HepG2 (cell line): ENCODE results near the gene MAPRE3. TPM values are rescaled to one million over a fixed set of nuclear protein-coding genes. Genes with fewer than 3 reads are reported as not detected.

Experiments
- ATAC-seq: fragments of 200-7000 bp; cut with Tn5 transposase; 3 replicates; pipeline ENCODE4 v1.9.1; 2020; ENCODE audit warnings: mild to moderate bottlenecking, moderate library complexity
- BruUV-seq: library from RNA; stranded (reverse); fragments of 400-500 nt; replicated peaks from 2 replicates; lab custom pipeline; 2021; lab: Mats Ljungman, UMichigan
- CTCF ChIA-PET: fragments of 300-600 bp; formaldehyde crosslinking; extraction: SDS; loops from one replicate; lab custom pipeline; 2021; ENCODE audit warnings: low total read pairs, inconsistent platforms, low intra/inter-chr PET ratio; lab: Yijun Ruan, JAX
- POLR2A ChIA-PET: fragments of 350-600 bp; sonication (Branson Sonifier 250); formaldehyde crosslinking; loops from one replicate; lab custom pipeline; 2020; ENCODE audit warnings: antibody characterized with exemption, inconsistent platforms; lab: Yijun Ruan, JAX
- DNase-seq: peaks from one replicate; pipeline ENCODE4 v3.0.0-alpha.2; 2015; ENCODE audit warnings: low spot score
- FAIRE-seq: peaks from 3 replicates; lab custom pipeline; 2011; peaks lifted over from hg19 to GRCh38; lab: Jason Lieb, UNC
- H2AFZ ChIP-seq: one replicate; pipeline ENCODE4 v1.6.1; 2011; ENCODE audit warnings: low read length, inconsistent platforms
- H3K27ac ChIP-seq: fragments of 300-600 bp; 3 replicates; pipeline ENCODE4 v1.8.0; 2011; ENCODE audit warnings: mixed run types, mild to moderate bottlenecking, mixed read lengths, low read length, inconsistent platforms; ENCODE audit not compliant: insufficient read depth; ENCODE audit errors: extremely low read length
- H3K27me3 ChIP-seq, 2 experiments: fragments of 200-600 bp in 1 of 2; 2 replicates in 1 of 2; 3 replicates in 1 of 2; pipeline versions ENCODE4 v1.6.0 to v1.8.0; 2011; ENCODE audit warnings: low read length in 2 of 2, mild to moderate bottlenecking in 2 of 2, moderate library complexity in 2 of 2, inconsistent platforms in 1 of 2; ENCODE audit not compliant: insufficient read depth in 2 of 2, control insufficient read depth in 1 of 2
- H3K36me3 ChIP-seq, 2 experiments: fragments of 200-600 bp in 1 of 2; replicated peaks in 1 of 2; 2 replicates in 1 of 2; 3 replicates in 1 of 2; pipeline versions ENCODE4 v1.5.1 to v1.8.0; 2011; ENCODE audit warnings: low read length in 2 of 2, inconsistent platforms in 1 of 2; ENCODE audit not compliant: insufficient read depth in 2 of 2, control insufficient read depth in 1 of 2
- H3K4me1 ChIP-seq: 2 replicates; pipeline ENCODE4 v1.5.1; 2012; ENCODE audit warnings: low read length, inconsistent platforms; ENCODE audit not compliant: insufficient read depth
- H3K4me2 ChIP-seq: 2 replicates; pipeline ENCODE4 v1.6.0; 2011; ENCODE audit warnings: low read depth, low read length, inconsistent platforms
- H3K4me3 ChIP-seq, 3 experiments: fragments of 200-600 bp in 1 of 3; sonication (generic), shearing (Covaris generic) in 1 of 3; replicated peaks in 1 of 3; 2 replicates each; pipeline ENCODE4 v1.5.1; 2011 to 2016; ENCODE audit warnings: low read length in 3 of 3, inconsistent platforms in 2 of 3, low read depth in 2 of 3, mild to moderate bottlenecking in 2 of 3, control low read depth in 1 of 3, mixed read lengths in 1 of 3; ENCODE audit not compliant: insufficient read depth in 1 of 3
- H3K79me2 ChIP-seq: one replicate; pipeline ENCODE4 v1.6.1; 2011; ENCODE audit warnings: low read length, inconsistent platforms; ENCODE audit not compliant: insufficient read depth
- H3K9ac ChIP-seq: 2 replicates; pipeline ENCODE4 v1.6.0; 2011; ENCODE audit warnings: mild to moderate bottlenecking, low read depth, low read length, inconsistent platforms; ENCODE audit not compliant: insufficient read depth
- H3K9me3 ChIP-seq: 2 replicates; pipeline ENCODE4 v1.5.1; 2012; ENCODE audit warnings: mild to moderate bottlenecking, low read length
- H4K20me1 ChIP-seq: 2 replicates; pipeline ENCODE4 v1.6.0; 2011; ENCODE audit warnings: inconsistent platforms, mild to moderate bottlenecking, low read length, moderate library complexity; ENCODE audit not compliant: insufficient read depth
- ADNP ChIP-seq: sonication (generic); formaldehyde crosslinking; IDR thresholded peaks from 2 replicates; pipeline ENCODE4 v1.4.0; 2020; ENCODE audit warnings: missing genetic modification reagents
- FIP1L1 ChIP-seq: fragments of 200-400 bp; formaldehyde crosslinking; IDR thresholded peaks from 2 replicates; pipeline ENCODE4 v1.6.1; 2018; ENCODE audit warnings: low read depth, mild to moderate bottlenecking, low read length, moderate library complexity, borderline replicate concordance; ENCODE audit not compliant: insufficient read depth
- FOXA1 ChIP-seq, 2 experiments: fragments of 450-650 bp in 1 of 2; sonication (generic) in 1 of 2; formaldehyde crosslinking in 1 of 2; IDR thresholded peaks; 2 replicates each; pipeline versions ENCODE4 v1.4.0 to v1.6.1; 2016 to 2020; ENCODE audit warnings: missing genetic modification reagents in 1 of 2
- GATAD2A ChIP-seq: IDR thresholded peaks from 2 replicates; pipeline ENCODE4 v1.6.1; 2016
- HOXA7 ChIP-seq: sonication (generic); formaldehyde crosslinking; IDR thresholded peaks from 2 replicates; pipeline ENCODE4 v1.8.1; 2022; ENCODE audit warnings: mild to moderate bottlenecking, missing genetic modification reagents, moderate library complexity
- IKZF1 ChIP-seq: fragments of 450-650 bp; IDR thresholded peaks from 2 replicates; pipeline ENCODE4 v1.7.1; 2016
- MIER2 ChIP-seq: IDR thresholded peaks from 2 replicates; pipeline ENCODE4 v1.6.1; 2016; ENCODE audit warnings: missing biosample characterization, missing genetic modification reagents
- RARG ChIP-seq: sonication (generic); formaldehyde crosslinking; IDR thresholded peaks from 2 replicates; pipeline ENCODE4 v1.4.0; 2020; ENCODE audit warnings: low read depth, mild to moderate bottlenecking, missing genetic modification reagents
- TMF1 ChIP-seq: sonication (generic); formaldehyde crosslinking; IDR thresholded peaks from 2 replicates; pipeline ENCODE4 v1.8.1; 2022; ENCODE audit warnings: low read depth, missing genetic modification reagents
- ZFAT ChIP-seq: sonication (generic); formaldehyde crosslinking; conservative IDR thresholded peaks from 2 replicates; pipeline ENCODE4 v1.8.1; 2023; ENCODE audit warnings: missing genetic modification reagents, inconsistent platforms
- ZNF841 ChIP-seq: sonication (generic); formaldehyde crosslinking; IDR thresholded peaks from 2 replicates; pipeline ENCODE4 v1.8.1; 2023; ENCODE audit warnings: missing genetic modification reagents, borderline replicate concordance
- WGBS: methylation state at CpG from one replicate; pipeline ENCODE4 v1.1.6; 2017; ENCODE audit warnings: low lambda C conversion rate; 5-methylcytosine and 5-hydroxymethylcytosine counted together
- in situ Hi-C: cut with HindIII; loops from 2 replicates; pipeline ENCODE4 v1.10.0; 2017; ENCODE audit warnings: low pct_unique_long_range_greater_than_20kb; ENCODE audit not compliant: extremely low pct_ligation_motif_present
- intact Hi-C: fragments of 100-400 bp; cut with micrococcal nuclease; formaldehyde crosslinking; loops from one replicate; pipeline ENCODE4 v1.10.0; 2022; ENCODE audit not compliant: unreplicated experiment
- polyA plus RNA-seq, 8 experiments: library from polyadenylated mRNA; depleted of rRNA in 3 of 8; stranded (reverse) in 7 of 8; unstranded in 1 of 8; fragments of >200 nt; fragmentation: Illumina TruSeq in 4 of 8; extraction: Trizol in 4 of 8; gene quantifications; 2 replicates each; pipeline versions ENCODE4 v1.2.1 to v1.2.3, GENCODE V29; 2011 to 2016; ENCODE audit warnings: low read depth in 4 of 8, missing spikeins in 1 of 8, mixed read lengths in 1 of 8; ENCODE audit not compliant: insufficient read depth in 1 of 8
- total RNA-seq, 5 experiments: library from RNA; depleted of rRNA; stranded (reverse); fragments of >200 nt; fragmentation: Illumina TruSeq; extraction: Trizol; gene quantifications; 2 replicates each; pipeline ENCODE4 v1.2.3, GENCODE V29; 2016; ENCODE audit warnings: low read depth in 1 of 5
- TF ChIP-seq, protein P1 (sequence below): sonication (generic); formaldehyde crosslinking; IDR thresholded peaks from 2 replicates; pipeline ENCODE4 v1.8.0; 2023; ENCODE audit warnings: mild to moderate bottlenecking, missing genetic modification reagents
- TF ChIP-seq, protein P2 (sequence below): sonication (generic); formaldehyde crosslinking; IDR thresholded peaks from 2 replicates; pipeline ENCODE4 v1.5.1; 2020; ENCODE audit warnings: mild to moderate bottlenecking, missing genetic modification reagents, borderline replicate concordance
- TF ChIP-seq, protein P3 (sequence below): sonication (generic); formaldehyde crosslinking; IDR thresholded peaks from 2 replicates; pipeline ENCODE4 v1.9.0; 2022; ENCODE audit warnings: low read depth, missing genetic modification reagents
- TF ChIP-seq, protein P4 (sequence below): fragments of 450-650 bp; IDR thresholded peaks from 2 replicates; pipeline ENCODE4 v1.6.1; 2017; ENCODE audit warnings: mild to moderate bottlenecking

MAPRE3 gene
- total and polyA plus RNA-seq, 2 of the 13 experiments (the other 11 are each of a cell fraction or from before 2014, with no cell fraction given): 0.31 to 0.91 TPM

DNA sequence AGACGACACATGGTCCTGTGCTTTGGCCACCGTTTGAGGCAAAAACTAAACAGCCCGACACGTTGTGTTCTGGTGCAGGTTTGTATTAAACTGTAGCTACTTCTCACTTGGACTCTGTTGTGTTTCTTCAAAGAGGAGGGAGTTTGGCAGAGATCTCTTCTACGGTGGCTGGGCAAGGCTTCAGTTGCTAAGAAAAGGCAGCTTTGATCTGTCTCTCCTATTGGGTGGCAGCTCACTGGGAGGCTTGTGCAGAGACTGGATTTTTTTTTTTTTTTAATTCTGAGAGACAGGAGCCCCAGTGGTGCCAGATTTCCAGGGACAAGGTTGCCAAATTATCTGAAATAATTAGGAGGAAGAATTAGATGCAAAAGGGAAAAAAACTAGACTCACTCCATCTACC, 20.2 kb upstream of the MAPRE3 start:
- no TSS peak for BruUV-seq
- H3K4me2 ChIP-seq: no peak overlapping the region
- 22% methylated on average over 5 of the region's 5 CpGs for WGBS
- no peak overlapping the region for H3K9ac ChIP-seq
- POLR2A ChIA-PET: no interaction called here
- FAIRE-seq (no peak), DNase-seq (no peak), ATAC-seq (no peak)
- no peak overlapping the region for H3K27ac ChIP-seq
- peaks cover 10 to 79% of the 10 kb centered on the region in 2 experiments; a peak in 3 of 5 replicates for H3K27me3 ChIP-seq
- CTCF ChIA-PET: no interaction called here
- H3K4me3 ChIP-seq: no peak overlapping the region
- intact Hi-C loops: no loop called here
- no peaks in the 10 kb centered on the region for H3K36me3 ChIP-seq
- peaks cover 10% of the 10 kb centered on the region; the same call in 1 of the 2 replicates for H3K4me1 ChIP-seq
- H4K20me1 ChIP-seq: no peaks in the 10 kb centered on the region
- TF ChIP-seq, protein P1, sequence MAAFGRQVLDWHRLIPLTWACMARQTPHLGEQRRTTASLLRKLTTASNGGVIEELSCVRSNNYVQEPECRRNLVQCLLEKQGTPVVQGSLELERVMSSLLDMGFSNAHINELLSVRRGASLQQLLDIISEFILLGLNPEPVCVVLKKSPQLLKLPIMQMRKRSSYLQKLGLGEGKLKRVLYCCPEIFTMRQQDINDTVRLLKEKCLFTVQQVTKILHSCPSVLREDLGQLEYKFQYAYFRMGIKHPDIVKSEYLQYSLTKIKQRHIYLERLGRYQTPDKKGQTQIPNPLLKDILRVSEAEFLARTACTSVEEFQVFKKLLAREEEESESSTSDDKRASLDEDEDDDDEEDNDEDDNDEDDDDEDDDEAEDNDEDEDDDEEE: no peak
- TF ChIP-seq RARG (no peak), HOXA7 (CRISPR knock-in tag) (no peak), ZNF841 (CRISPR knock-in tag) (no peak), TMF1 (CRISPR knock-in tag) (no peak), IKZF1 (no peak), ZFAT (CRISPR knock-in tag) (no peak), FIP1L1 (no peak), MIER2 (CRISPR knock-in tag) (no peak), ADNP (no peak), FOXA1 (IDR thresholded peaks at IDR 0.05) (no peak), FOXA1 (CRISPR knock-in tag; IDR thresholded peaks at IDR 0.05) (no peak), GATAD2A (CRISPR knock-in tag) (no peak)
- TF ChIP-seq, protein P2, sequence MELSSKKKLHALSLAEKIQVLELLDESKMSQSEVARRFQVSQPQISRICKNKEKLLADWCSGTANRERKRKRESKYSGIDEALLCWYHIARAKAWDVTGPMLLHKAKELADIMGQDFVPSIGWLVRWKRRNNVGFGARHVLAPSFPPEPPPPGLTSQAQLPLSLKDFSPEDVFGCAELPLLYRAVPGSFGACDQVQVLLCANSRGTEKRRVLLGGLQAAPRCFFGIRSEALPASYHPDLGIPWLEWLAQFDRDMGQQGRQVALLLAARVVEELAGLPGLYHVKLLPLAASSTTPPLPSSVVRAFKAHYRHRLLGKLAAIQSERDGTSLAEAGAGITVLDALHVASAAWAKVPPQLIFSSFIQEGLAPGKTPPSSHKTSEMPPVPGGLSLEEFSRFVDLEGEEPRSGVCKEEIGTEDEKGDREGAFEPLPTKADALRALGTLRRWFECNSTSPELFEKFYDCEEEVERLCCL (CRISPR knock-in tag): no peak
- TF ChIP-seq, protein P3, sequence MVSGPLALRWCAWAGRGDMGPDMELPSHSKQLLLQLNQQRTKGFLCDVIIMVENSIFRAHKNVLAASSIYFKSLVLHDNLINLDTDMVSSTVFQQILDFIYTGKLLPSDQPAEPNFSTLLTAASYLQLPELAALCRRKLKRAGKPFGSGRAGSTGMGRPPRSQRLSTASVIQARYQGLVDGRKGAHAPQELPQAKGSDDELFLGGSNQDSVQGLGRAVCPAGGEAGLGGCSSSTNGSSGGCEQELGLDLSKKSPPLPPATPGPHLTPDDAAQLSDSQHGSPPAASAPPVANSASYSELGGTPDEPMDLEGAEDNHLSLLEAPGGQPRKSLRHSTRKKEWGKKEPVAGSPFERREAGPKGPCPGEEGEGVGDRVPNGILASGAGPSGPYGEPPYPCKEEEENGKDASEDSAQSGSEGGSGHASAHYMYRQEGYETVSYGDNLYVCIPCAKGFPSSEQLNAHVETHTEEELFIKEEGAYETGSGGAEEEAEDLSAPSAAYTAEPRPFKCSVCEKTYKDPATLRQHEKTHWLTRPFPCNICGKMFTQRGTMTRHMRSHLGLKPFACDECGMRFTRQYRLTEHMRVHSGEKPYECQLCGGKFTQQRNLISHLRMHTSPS: no peak
- TF ChIP-seq, protein P4, sequence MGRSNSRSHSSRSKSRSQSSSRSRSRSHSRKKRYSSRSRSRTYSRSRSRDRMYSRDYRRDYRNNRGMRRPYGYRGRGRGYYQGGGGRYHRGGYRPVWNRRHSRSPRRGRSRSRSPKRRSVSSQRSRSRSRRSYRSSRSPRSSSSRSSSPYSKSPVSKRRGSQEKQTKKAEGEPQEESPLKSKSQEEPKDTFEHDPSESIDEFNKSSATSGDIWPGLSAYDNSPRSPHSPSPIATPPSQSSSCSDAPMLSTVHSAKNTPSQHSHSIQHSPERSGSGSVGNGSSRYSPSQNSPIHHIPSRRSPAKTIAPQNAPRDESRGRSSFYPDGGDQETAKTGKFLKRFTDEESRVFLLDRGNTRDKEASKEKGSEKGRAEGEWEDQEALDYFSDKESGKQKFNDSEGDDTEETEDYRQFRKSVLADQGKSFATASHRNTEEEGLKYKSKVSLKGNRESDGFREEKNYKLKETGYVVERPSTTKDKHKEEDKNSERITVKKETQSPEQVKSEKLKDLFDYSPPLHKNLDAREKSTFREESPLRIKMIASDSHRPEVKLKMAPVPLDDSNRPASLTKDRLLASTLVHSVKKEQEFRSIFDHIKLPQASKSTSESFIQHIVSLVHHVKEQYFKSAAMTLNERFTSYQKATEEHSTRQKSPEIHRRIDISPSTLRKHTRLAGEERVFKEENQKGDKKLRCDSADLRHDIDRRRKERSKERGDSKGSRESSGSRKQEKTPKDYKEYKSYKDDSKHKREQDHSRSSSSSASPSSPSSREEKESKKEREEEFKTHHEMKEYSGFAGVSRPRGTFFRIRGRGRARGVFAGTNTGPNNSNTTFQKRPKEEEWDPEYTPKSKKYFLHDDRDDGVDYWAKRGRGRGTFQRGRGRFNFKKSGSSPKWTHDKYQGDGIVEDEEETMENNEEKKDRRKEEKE: no peak
- no peaks in the 10 kb centered on the region for H3K79me2 ChIP-seq
- H2AFZ ChIP-seq: no peak overlapping the region
- in situ Hi-C loops: no loop called here
- H3K9me3 ChIP-seq: no peaks in the 10 kb centered on the region
